Mesothelial cell of epicardium (in vitro differentiated cells): ENCODE results near the gene BEX3. TPM values are rescaled to one million over a fixed set of nuclear protein-coding genes. Genes with fewer than 3 reads are reported as not detected.
"Not testable (repeated sequence)": the region's sequence is repeated elsewhere in the genome, so short reads cannot be mapped to it uniquely, and the experiment has no call there.

ENCODE experiments used
- DNase-seq, 2 experiments: peaks; one replicate each; pipeline ENCODE4 v3.0.0; 2021; ENCODE audit warnings: low spot score in 2 of 2; ENCODE audit not compliant: unreplicated experiment in 2 of 2
- H3K27ac Mint-ChIP-seq: 2 replicates; pipeline ENCODE4 v1.8.0; 2021; ENCODE audit warnings: mixed read lengths
- H3K27me3 Mint-ChIP-seq: 2 replicates; pipeline ENCODE4 v1.8.0; 2021; ENCODE audit warnings: low read depth, mixed read lengths
- H3K36me3 Mint-ChIP-seq: 2 replicates; pipeline ENCODE4 v1.8.0; 2021; ENCODE audit warnings: mixed read lengths
- H3K4me1 Mint-ChIP-seq: 2 replicates; pipeline ENCODE4 v1.8.0; 2021; ENCODE audit warnings: mixed read lengths
- H3K4me3 Mint-ChIP-seq: 2 replicates; pipeline ENCODE4 v1.8.0; 2021; ENCODE audit warnings: mild to moderate bottlenecking, moderate library complexity, mixed read lengths
- H3K9me3 Mint-ChIP-seq: 2 replicates; pipeline ENCODE4 v1.8.0; 2021; ENCODE audit warnings: mixed read lengths
- CTCF ChIP-seq: fragments of 200-600 bp; sonication (generic); IDR thresholded peaks from one replicate; pipeline ENCODE4 v1.5.0; 2021; ENCODE audit warnings: antibody characterized with exemption; ENCODE audit not compliant: unreplicated experiment
- total RNA-seq: library from RNA; stranded (reverse); gene quantifications from 3 replicates; pipeline ENCODE4 v1.2.1, GENCODE V29; 2021

The BEX3 gene
- total RNA-seq, 1 donor from 2014 or later: 314 TPM

GRCh38 chrX:103384672-103385071 lies 8.3 kb downstream of the BEX3 start:
- Mint-ChIP-seq H3K36me3 (peaks cover 2% of the 10 kb centered on the region), H3K4me1 (peaks cover 7% of the 10 kb centered on the region), H3K9me3 (peaks cover 21% of the 10 kb centered on the region), H3K4me3 (no peak overlapping the region), H3K27me3 (no peaks in the 10 kb centered on the region), H3K27ac (no peak overlapping the region)
- no peak for DNase-seq
- TF ChIP-seq CTCF: no peak

GRCh38 chrX:103385283-103385830 lies 9.0 kb downstream of the BEX3 start:
- not testable (repeated sequence) for H3K27ac Mint-ChIP-seq, DNase-seq, H3K36me3 Mint-ChIP-seq

GRCh38 chrX:103386332-103386731 lies 10.0 kb downstream of the BEX3 start:
- no peak overlapping the region for H3K4me3 Mint-ChIP-seq
- no peak overlapping the region for H3K27ac Mint-ChIP-seq
- no peak for DNase-seq
- TF ChIP-seq CTCF: no peak
- no peaks in the 10 kb centered on the region for H3K36me3 Mint-ChIP-seq
- H3K9me3 Mint-ChIP-seq: peaks cover 27% of the 10 kb centered on the region
- peaks cover 7% of the 10 kb centered on the region for H3K4me1 Mint-ChIP-seq
- H3K27me3 Mint-ChIP-seq: no peaks in the 10 kb centered on the region

More at GRCh38 chrX:103385283-103385830, 9.0 kb downstream of the BEX3 start:
- not testable (repeated sequence) for H3K4me3 Mint-ChIP-seq, H3K27me3 Mint-ChIP-seq, H3K4me1 Mint-ChIP-seq
- H3K9me3 Mint-ChIP-seq: peaks cover 25% of the 10 kb centered on the region

DNA sequence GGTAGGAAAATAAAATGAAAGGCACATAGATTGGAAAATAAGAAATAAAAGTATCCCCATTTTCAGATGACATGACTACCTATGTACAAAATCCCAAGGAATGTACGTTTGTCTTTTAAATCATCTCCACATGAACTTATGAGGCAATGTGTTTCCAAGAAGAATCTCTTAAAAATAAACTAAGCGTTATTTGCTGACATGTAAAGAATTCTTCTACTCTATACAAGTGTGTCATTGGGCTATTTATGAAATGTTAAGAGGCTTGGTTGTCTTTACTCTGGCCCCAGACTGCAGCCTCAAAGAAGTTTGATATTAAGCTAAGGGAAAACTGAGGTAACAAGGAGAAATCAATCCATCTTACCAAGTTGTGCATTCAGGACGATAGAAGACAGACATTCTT lies 17.1 kb downstream of the BEX3 start:
- DNase-seq: no peak
- no peak overlapping the region for H3K27ac Mint-ChIP-seq
- no peak for TF ChIP-seq CTCF
- H3K4me1 Mint-ChIP-seq: no peaks in the 10 kb centered on the region
- H3K9me3 Mint-ChIP-seq: peaks cover 34% of the 10 kb centered on the region
- no peaks in the 10 kb centered on the region for H3K36me3 Mint-ChIP-seq
- H3K4me3 Mint-ChIP-seq: no peak overlapping the region
- no peaks in the 10 kb centered on the region for H3K27me3 Mint-ChIP-seq

DNA sequence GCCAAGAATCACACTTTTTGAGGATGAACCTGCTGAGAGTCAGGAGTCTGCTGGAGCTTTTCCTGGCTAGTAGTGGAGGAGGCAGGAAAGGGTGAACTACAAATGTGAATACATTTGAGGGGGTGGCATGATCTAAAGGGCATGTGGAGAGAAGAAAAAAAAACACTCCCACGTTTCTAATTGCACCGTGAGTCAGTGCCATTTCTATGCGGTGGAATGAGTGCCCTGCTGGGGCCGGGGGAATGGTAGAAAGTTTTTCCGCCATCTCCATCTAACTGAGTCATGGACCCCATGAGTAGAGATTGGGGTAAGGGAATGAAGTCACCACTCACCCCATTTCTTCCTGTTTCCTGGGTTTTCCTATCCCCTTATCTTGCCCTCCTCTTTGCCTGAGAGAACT lies 19.8 kb downstream of the BEX3 start:
- no peak for DNase-seq

DNA sequence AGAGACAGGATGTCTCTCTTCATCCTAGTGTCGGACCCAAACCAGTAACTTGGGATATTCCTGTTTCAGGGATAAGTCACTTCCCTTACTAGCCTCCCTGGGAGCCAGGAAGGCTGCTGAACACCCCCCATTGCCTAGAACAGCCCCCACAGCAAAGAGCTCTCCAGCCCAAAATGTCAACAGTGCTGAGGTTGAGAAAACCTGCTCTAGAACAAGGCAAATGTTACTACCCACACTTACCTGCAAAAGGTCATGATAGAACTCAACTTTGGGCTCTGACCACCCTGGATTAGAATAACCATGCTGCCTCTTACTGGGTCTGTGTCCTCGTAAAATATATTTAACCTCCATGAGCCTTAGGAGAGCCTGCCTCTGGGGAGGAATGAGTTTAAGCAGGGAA lies 20.3 kb downstream of the BEX3 start:
- no peak overlapping the region for H3K4me3 Mint-ChIP-seq
- no peak for TF ChIP-seq CTCF
- DNase-seq: no peak
- H3K9me3 Mint-ChIP-seq: peaks cover 17% of the 10 kb centered on the region
- H3K27me3 Mint-ChIP-seq: no peaks in the 10 kb centered on the region
- no peak overlapping the region for H3K27ac Mint-ChIP-seq
- H3K36me3 Mint-ChIP-seq: no peaks in the 10 kb centered on the region
- no peaks in the 10 kb centered on the region for H3K4me1 Mint-ChIP-seq

More for the DNA sequence above, 19.8 kb downstream of the BEX3 start:
- Mint-ChIP-seq H3K27ac (no peak overlapping the region), H3K4me1 (no peaks in the 10 kb centered on the region), H3K27me3 (no peaks in the 10 kb centered on the region), H3K4me3 (no peak overlapping the region), H3K36me3 (no peaks in the 10 kb centered on the region), H3K9me3 (peaks cover 17% of the 10 kb centered on the region)
- TF ChIP-seq CTCF: no peak
